MM.1S (cell line): ENCODE results near the gene MMP24.

ENCODE experiments used
- DNase-seq: peaks from one replicate; pipeline ENCODE4 v3.0.0-alpha.2; 2015
- H2AFZ ChIP-seq: fragments of 300-600 bp; sonication (generic); 2 replicates; pipeline ENCODE4 v1.6.0; 2016; ENCODE audit warnings: antibody characterized with exemption, low read length
- H3F3A ChIP-seq: fragments of 300-600 bp; sonication (generic); 2 replicates; pipeline ENCODE4 v1.6.1; 2016; ENCODE audit warnings: mild to moderate bottlenecking, antibody characterized with exemption, low read length, moderate library complexity, mixed read lengths; ENCODE audit not compliant: insufficient read depth
- H3K27ac ChIP-seq: fragments of 300-600 bp; sonication (generic); 2 replicates; pipeline ENCODE4 v1.5.1; 2016; ENCODE audit warnings: mild to moderate bottlenecking, low read length
- H3K27me3 ChIP-seq: fragments of 300-600 bp; sonication (generic); replicated peaks from 2 replicates; pipeline ENCODE4 v1.6.0; 2016; ENCODE audit warnings: low read length; ENCODE audit not compliant: insufficient read depth
- H3K36me3 ChIP-seq: fragments of 300-600 bp; sonication (generic); replicated peaks from 2 replicates; pipeline ENCODE4 v1.6.1; 2016; ENCODE audit warnings: mild to moderate bottlenecking, low read length, mixed read lengths; ENCODE audit not compliant: insufficient read depth
- H3K4me1 ChIP-seq: fragments of 300-600 bp; sonication (generic); 2 replicates; pipeline ENCODE4 v1.6.1; 2016; ENCODE audit warnings: low read length, mixed read lengths
- H3K4me2 ChIP-seq: fragments of 300-600 bp; sonication (generic); 2 replicates; pipeline ENCODE4 v1.6.0; 2016; ENCODE audit warnings: low read depth, low read length
- H3K4me3 ChIP-seq: fragments of 300-600 bp; sonication (generic); 2 replicates; pipeline ENCODE4 v1.5.1; 2016; ENCODE audit warnings: low read length, mixed read lengths
- H3K79me2 ChIP-seq: fragments of 300-600 bp; sonication (generic); 2 replicates; pipeline ENCODE4 v1.6.1; 2016; ENCODE audit warnings: mixed run types, low read length, mixed read lengths
- H3K9ac ChIP-seq: fragments of 300-600 bp; sonication (generic); 2 replicates; pipeline ENCODE4 v1.6.1; 2016; ENCODE audit warnings: low read length, mixed read lengths
- H3K9me2 ChIP-seq: fragments of 300-600 bp; sonication (generic); replicated peaks from 2 replicates; pipeline ENCODE4 v1.6.1; 2016; ENCODE audit warnings: mild to moderate bottlenecking, low read length, mixed read lengths; ENCODE audit not compliant: insufficient read depth
- H3K9me3 ChIP-seq: fragments of 300-600 bp; sonication (generic); replicated peaks from 2 replicates; pipeline ENCODE4 v1.6.1; 2016; ENCODE audit warnings: mild to moderate bottlenecking, low read length, mixed read lengths; ENCODE audit not compliant: insufficient read depth
- H4K20me1 ChIP-seq: fragments of 300-600 bp; sonication (generic); 2 replicates; pipeline ENCODE4 v1.6.1; 2016; ENCODE audit warnings: mild to moderate bottlenecking, low read length, moderate library complexity, mixed read lengths; ENCODE audit not compliant: insufficient read depth
- EZH2 ChIP-seq: fragments of 300-600 bp; sonication (generic); optimal IDR thresholded peaks from 2 replicates; pipeline ENCODE3; 2017; ENCODE audit warnings: low read depth, mild to moderate bottlenecking, antibody characterized with exemption, low read length, mixed read lengths
- EZH2phosphoT487 ChIP-seq: fragments of 300-600 bp; sonication (generic); IDR thresholded peaks from 2 replicates; pipeline ENCODE4 v1.6.1; 2018; ENCODE audit warnings: antibody characterized with exemption, low read length
- TF ChIP-seq, protein P1 (sequence below): fragments of 300-600 bp; sonication (generic); IDR thresholded peaks from 2 replicates; pipeline ENCODE4 v1.5.1; 2016; ENCODE audit warnings: antibody characterized with exemption, low read length, mixed read lengths

The MMP24 gene

DNA sequence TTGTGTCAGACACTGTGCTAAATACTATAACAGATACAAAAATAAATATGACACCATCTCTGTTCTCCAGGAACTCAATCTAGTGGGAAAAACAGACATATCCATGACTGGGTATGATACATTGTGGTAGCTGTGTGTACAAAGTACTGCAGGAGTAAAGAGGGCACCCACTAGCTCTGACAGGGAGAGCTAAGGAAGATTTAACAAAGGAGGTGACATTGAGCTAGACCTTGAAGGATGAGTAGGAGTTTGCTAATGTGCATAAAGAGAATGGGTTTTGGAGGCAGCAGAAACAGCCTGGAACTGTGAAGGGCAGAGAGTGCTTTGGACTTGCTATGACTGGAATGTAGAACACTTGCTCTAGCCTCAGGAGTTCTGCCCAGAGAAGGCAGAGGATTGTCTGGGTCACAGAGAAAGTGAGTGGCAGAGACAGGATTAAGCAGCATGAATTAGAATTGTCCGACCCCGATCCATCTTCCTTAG lies 14.4 kb downstream of the MMP24 start:
- H3K4me2 ChIP-seq, result no peak overlapping the region
- no peaks in the 10 kb centered on the region for H3K79me2 ChIP-seq
- H3K27me3 ChIP-seq, result no peaks in the 10 kb centered on the region
- DNase-seq, result no peak
- no peaks in the 10 kb centered on the region for H3K4me1 ChIP-seq
- no peak overlapping the region for H2AFZ ChIP-seq
- TF ChIP-seq EZH2 (no peak), EZH2phosphoT487 (no peak)
- TF ChIP-seq, protein P1, sequence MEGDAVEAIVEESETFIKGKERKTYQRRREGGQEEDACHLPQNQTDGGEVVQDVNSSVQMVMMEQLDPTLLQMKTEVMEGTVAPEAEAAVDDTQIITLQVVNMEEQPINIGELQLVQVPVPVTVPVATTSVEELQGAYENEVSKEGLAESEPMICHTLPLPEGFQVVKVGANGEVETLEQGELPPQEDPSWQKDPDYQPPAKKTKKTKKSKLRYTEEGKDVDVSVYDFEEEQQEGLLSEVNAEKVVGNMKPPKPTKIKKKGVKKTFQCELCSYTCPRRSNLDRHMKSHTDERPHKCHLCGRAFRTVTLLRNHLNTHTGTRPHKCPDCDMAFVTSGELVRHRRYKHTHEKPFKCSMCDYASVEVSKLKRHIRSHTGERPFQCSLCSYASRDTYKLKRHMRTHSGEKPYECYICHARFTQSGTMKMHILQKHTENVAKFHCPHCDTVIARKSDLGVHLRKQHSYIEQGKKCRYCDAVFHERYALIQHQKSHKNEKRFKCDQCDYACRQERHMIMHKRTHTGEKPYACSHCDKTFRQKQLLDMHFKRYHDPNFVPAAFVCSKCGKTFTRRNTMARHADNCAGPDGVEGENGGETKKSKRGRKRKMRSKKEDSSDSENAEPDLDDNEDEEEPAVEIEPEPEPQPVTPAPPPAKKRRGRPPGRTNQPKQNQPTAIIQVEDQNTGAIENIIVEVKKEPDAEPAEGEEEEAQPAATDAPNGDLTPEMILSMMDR, result no peak
- no peaks in the 10 kb centered on the region for H3K9me3 ChIP-seq
- no peaks in the 10 kb centered on the region for H3K36me3 ChIP-seq
- H3K9ac ChIP-seq, result no peak overlapping the region
- H3F3A ChIP-seq, result no peaks in the 10 kb centered on the region
- no peak overlapping the region for H3K4me3 ChIP-seq
- H3K27ac ChIP-seq, result no peak overlapping the region
- H3K9me2 ChIP-seq, result no peaks in the 10 kb centered on the region
- no peaks in the 10 kb centered on the region for H4K20me1 ChIP-seq

DNA sequence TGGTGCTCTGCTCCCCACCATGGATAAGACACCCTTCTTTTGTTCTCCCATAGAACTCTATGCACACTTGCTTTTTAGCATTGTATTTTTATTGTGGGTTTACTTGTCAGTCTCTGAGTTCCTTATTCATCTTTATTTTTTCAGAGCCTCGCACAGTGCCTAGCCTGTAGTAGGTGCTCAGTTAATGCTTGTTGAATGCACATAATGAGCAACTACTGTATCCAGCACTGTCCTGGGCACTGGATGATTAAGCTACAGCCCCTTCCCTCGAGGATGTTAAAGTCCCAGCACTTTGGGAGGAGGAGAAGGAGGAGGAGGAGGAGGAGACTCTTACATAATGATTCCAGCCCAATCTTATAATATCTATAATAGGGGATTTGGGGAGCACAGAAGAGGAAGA lies 16.8 kb downstream of the MMP24 start:
- no peaks in the 10 kb centered on the region for H3K27me3 ChIP-seq
- H3F3A ChIP-seq, result no peaks in the 10 kb centered on the region
- H3K4me2 ChIP-seq, result no peak overlapping the region
- no peak overlapping the region for H3K9ac ChIP-seq
- TF ChIP-seq EZH2phosphoT487 (no peak), EZH2 (no peak)
- TF ChIP-seq, protein P1, result no peak
- no peak for DNase-seq
- H2AFZ ChIP-seq, result no peak overlapping the region
- H3K36me3 ChIP-seq, result no peaks in the 10 kb centered on the region
- no peak overlapping the region for H3K27ac ChIP-seq
- H3K79me2 ChIP-seq, result no peaks in the 10 kb centered on the region
- no peak overlapping the region for H3K4me3 ChIP-seq
- no peaks in the 10 kb centered on the region for H3K4me1 ChIP-seq
- H3K9me2 ChIP-seq, result no peaks in the 10 kb centered on the region
- no peaks in the 10 kb centered on the region for H3K9me3 ChIP-seq
- H4K20me1 ChIP-seq, result no peaks in the 10 kb centered on the region

DNA sequence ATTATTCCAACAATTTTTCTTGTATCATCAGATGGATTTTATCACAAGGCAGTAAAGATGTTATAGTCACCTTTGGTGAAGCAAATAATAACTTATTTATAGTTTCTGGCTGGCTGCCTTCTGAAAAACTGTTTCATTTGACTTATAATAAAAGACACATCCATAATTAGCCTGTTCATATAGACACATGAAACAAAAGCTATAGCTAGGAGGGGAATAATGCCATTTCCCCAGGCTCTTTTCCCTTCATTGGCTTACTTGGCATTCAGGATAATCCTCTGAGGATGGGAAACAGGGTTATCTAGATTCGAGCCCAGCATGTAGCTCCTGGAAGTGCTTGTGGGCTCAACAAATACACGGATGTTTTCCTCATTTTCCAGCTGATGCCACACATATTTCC lies 17.5 kb downstream of the MMP24 start:
- Histone ChIP-seq H3F3A (no peaks in the 10 kb centered on the region), H3K9me3 (no peaks in the 10 kb centered on the region), H3K27me3 (no peaks in the 10 kb centered on the region), H3K4me2 (no peak overlapping the region), H3K9ac (no peak overlapping the region), H3K36me3 (no peaks in the 10 kb centered on the region), H4K20me1 (no peaks in the 10 kb centered on the region), H3K9me2 (no peaks in the 10 kb centered on the region), H3K4me3 (no peak overlapping the region), H3K79me2 (no peaks in the 10 kb centered on the region), H3K27ac (no peak overlapping the region), H2AFZ (no peak overlapping the region), H3K4me1 (no peaks in the 10 kb centered on the region)
- no peak for DNase-seq
- TF ChIP-seq EZH2 (no peak), EZH2phosphoT487 (no peak)
- TF ChIP-seq, protein P1, result no peak
